ENCODE results near the gene ZNF622.

DNA sequence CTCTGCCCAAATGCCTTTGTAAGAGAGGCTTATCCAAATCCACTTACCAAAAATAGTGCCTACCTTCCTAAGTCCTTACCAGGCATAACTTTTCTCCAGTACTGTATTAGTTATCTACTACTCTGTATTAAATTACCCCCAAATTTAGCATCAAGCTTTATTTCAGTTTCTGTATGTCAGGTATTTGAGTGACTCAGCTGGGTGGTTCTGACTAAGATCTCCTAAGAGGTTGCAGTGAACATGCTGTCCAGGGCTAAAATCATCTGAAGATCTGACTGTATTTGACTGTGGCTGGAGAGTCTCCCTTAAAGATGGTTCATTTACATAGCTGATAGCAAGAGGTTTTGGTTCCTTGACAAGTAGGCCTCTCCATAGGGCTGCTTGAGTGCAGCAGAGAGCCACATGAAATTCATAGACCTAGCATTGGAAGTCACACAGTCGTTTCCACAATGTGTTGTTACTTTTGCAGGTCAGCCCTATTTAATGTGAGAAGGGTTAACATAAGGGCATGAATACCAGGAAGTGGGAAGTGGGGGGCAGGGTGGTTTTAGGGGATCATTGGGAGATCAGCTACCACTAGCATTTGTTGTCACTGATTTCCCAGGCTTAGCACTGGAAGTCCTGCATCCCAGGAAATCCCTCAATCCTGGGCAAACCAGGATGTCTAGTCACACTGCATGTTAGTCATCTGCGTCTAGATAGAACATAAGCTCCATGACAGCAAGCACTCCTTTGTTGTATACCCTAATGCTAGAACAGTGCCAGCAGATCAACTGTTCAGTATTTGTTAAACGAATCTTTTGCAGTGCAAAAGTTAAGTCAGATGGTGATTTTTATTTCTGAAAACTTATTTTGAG, 2.0 kb upstream of the ZNF622 start:
- TF ChIP-seq, protein P1, sequence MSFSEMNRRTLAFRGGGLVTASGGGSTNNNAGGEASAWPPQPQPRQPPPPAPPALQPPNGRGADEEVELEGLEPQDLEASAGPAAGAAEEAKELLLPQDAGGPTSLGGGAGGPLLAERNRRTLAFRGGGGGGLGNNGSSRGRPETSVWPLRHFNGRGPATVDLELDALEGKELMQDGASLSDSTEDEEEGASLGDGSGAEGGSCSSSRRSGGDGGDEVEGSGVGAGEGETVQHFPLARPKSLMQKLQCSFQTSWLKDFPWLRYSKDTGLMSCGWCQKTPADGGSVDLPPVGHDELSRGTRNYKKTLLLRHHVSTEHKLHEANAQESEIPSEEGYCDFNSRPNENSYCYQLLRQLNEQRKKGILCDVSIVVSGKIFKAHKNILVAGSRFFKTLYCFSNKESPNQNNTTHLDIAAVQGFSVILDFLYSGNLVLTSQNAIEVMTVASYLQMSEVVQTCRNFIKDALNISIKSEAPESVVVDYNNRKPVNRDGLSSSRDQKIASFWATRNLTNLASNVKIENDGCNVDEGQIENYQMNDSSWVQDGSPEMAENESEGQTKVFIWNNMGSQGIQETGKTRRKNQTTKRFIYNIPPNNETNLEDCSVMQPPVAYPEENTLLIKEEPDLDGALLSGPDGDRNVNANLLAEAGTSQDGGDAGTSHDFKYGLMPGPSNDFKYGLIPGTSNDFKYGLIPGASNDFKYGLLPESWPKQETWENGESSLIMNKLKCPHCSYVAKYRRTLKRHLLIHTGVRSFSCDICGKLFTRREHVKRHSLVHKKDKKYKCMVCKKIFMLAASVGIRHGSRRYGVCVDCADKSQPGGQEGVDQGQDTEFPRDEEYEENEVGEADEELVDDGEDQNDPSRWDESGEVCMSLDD (CRISPR knock-in tag; IDR thresholded peaks at IDR 0.05; ENCODE audit: borderline replicate concordance): no peak
- TF ChIP-seq NR2C2 (CRISPR knock-in tag; IDR thresholded peaks at IDR 0.05; ENCODE audit: borderline replicate concordance) (no peak), RARG (CRISPR knock-in tag; IDR thresholded peaks at IDR 0.05; ENCODE audit: low read depth) (no peak), HOXD1 (CRISPR knock-in tag; IDR thresholded peaks at IDR 0.05) (no peak), ZBTB1 (CRISPR knock-in tag; IDR thresholded peaks at IDR 0.05; ENCODE audit: borderline replicate concordance) (no peak), ATF7 (IDR thresholded peaks at IDR 0.05) (no peak), ATF7 (CRISPR knock-in tag; IDR thresholded peaks at IDR 0.05) (no peak), BCL6 (CRISPR knock-in tag; IDR thresholded peaks at IDR 0.05) (no peak), POLR2A (IDR thresholded peaks at IDR 0.05; ENCODE audit: insufficient read depth in 1 of 2, low read depth in 2 of 2, low read length in 2 of 2) (no peak)
- TF ChIP-seq, protein P2, sequence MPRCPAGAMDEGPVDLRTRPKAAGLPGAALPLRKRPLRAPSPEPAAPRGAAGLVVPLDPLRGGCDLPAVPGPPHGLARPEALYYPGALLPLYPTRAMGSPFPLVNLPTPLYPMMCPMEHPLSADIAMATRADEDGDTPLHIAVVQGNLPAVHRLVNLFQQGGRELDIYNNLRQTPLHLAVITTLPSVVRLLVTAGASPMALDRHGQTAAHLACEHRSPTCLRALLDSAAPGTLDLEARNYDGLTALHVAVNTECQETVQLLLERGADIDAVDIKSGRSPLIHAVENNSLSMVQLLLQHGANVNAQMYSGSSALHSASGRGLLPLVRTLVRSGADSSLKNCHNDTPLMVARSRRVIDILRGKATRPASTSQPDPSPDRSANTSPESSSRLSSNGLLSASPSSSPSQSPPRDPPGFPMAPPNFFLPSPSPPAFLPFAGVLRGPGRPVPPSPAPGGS (CRISPR knock-in tag; IDR thresholded peaks at IDR 0.05): no peak
- TF ChIP-seq, protein P3, sequence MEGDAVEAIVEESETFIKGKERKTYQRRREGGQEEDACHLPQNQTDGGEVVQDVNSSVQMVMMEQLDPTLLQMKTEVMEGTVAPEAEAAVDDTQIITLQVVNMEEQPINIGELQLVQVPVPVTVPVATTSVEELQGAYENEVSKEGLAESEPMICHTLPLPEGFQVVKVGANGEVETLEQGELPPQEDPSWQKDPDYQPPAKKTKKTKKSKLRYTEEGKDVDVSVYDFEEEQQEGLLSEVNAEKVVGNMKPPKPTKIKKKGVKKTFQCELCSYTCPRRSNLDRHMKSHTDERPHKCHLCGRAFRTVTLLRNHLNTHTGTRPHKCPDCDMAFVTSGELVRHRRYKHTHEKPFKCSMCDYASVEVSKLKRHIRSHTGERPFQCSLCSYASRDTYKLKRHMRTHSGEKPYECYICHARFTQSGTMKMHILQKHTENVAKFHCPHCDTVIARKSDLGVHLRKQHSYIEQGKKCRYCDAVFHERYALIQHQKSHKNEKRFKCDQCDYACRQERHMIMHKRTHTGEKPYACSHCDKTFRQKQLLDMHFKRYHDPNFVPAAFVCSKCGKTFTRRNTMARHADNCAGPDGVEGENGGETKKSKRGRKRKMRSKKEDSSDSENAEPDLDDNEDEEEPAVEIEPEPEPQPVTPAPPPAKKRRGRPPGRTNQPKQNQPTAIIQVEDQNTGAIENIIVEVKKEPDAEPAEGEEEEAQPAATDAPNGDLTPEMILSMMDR (CRISPR knock-in tag; IDR thresholded peaks at IDR 0.05): no peak
- TF ChIP-seq, protein P4, sequence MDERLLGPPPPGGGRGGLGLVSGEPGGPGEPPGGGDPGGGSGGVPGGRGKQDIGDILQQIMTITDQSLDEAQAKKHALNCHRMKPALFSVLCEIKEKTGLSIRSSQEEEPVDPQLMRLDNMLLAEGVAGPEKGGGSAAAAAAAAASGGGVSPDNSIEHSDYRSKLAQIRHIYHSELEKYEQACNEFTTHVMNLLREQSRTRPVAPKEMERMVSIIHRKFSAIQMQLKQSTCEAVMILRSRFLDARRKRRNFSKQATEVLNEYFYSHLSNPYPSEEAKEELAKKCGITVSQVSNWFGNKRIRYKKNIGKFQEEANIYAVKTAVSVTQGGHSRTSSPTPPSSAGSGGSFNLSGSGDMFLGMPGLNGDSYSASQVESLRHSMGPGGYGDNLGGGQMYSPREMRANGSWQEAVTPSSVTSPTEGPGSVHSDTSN (CRISPR knock-in tag; IDR thresholded peaks at IDR 0.05): no peak
- TF ChIP-seq, protein P5, sequence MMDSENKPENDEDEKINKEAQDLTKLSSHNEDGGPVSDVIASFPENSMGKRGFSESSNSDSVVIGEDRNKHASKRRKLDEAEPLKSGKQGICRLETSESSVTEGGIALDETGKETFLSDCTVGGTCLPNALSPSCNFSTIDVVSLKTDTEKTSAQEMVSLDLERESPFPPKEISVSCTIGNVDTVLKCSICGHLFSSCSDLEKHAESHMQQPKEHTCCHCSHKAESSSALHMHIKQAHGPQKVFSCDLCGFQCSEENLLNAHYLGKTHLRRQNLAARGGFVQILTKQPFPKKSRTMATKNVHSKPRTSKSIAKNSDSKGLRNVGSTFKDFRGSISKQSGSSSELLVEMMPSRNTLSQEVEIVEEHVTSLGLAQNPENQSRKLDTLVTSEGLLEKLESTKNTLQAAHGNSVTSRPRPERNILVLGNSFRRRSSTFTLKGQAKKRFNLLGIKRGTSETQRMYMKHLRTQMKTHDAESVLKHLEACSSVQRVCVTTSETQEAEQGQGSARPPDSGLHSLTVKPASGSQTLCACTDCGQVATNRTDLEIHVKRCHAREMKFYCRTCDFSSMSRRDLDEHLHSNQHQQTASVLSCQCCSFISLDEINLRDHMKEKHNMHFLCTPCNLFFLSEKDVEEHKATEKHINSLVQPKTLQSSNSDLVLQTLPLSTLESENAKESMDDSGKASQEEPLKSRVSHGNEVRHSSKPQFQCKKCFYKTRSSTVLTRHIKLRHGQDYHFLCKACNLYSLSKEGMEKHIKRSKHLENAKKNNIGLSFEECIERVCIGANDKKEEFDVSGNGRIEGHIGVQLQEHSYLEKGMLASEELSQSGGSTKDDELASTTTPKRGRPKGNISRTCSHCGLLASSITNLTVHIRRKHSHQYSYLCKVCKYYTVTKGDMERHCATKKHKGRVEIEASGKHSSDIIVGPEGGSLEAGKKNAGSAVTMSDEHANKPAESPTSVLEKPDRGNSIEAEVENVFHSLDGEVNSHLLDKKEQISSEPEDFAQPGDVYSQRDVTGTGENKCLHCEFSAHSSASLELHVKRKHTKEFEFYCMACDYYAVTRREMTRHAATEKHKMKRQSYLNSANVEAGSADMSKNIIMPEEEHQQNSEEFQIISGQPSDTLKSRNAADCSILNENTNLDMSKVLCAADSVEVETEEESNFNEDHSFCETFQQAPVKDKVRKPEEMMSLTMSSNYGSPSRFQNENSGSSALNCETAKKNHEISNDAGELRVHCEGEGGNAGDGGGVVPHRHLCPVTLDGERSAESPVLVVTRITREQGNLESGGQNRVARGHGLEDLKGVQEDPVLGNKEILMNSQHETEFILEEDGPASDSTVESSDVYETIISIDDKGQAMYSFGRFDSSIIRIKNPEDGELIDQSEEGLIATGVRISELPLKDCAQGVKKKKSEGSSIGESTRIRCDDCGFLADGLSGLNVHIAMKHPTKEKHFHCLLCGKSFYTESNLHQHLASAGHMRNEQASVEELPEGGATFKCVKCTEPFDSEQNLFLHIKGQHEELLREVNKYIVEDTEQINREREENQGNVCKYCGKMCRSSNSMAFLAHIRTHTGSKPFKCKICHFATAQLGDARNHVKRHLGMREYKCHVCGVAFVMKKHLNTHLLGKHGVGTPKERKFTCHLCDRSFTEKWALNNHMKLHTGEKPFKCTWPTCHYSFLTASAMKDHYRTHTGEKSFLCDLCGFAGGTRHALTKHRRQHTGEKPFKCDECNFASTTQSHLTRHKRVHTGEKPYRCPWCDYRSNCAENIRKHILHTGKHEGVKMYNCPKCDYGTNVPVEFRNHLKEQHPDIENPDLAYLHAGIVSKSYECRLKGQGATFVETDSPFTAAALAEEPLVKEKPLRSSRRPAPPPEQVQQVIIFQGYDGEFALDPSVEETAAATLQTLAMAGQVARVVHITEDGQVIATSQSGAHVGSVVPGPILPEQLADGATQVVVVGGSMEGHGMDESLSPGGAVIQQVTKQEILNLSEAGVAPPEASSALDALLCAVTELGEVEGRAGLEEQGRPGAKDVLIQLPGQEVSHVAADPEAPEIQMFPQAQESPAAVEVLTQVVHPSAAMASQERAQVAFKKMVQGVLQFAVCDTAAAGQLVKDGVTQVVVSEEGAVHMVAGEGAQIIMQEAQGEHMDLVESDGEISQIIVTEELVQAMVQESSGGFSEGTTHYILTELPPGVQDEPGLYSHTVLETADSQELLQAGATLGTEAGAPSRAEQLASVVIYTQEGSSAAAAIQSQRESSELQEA (CRISPR knock-in tag; IDR thresholded peaks at IDR 0.05; ENCODE audit: not compliant biosample characterization): no peak

Measured in HepG2 (cell line).